GM18951 (cell line): ENCODE results near the gene MEGF9.

ENCODE experiments used
- POLR2A ChIP-seq: IDR thresholded peaks from 4 replicates; pipeline ENCODE4 v1.6.1; 2011; ENCODE audit warnings: mild to moderate bottlenecking; ENCODE audit not compliant: insufficient read length, insufficient read depth; ENCODE audit errors: extremely low read depth
- in situ Hi-C: fragments of 300-500 bp; cut with MboI; formaldehyde crosslinking; loops from one replicate; pipeline ENCODE4 v1.12.0; 2022; ENCODE audit warnings: low sequenced_read_pairs, mixed read lengths, inconsistent platforms; ENCODE audit not compliant: unreplicated experiment

Gene MEGF9

DNA sequence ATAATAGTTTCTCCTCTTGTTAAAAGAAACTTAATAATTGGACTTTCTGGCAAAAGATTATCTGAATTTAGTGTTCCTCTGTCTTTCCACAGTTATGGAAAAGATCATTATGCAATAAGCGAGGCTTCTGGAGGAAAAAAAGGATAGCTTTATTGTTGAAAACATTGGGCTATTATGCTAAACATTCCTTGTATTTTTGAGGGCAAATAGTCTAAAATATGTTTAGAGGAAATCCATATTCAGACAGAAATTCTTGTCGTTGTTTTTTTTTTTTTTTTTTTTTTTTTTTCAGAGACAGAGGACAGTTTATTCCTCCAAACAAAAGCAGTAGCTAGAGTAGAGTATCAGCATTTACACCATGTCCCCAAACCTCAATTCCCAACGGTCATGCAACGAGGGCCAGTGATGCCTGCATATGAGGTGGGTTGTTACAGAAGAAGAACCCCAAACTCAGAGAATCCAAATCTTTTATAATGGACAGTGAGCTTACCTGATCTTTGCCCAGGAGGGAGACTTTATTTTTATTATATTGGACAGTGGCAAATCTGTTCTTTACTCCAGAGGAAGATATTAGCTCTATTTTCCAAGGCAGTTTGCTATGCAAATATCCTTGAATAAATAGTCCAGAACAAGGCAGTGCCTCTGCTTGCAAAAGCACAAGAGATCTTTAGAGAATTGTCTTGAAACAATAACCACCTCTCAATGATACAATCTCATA, 85.9 kb downstream of the MEGF9 start:
- in situ Hi-C loops, result no loop called here
- TF ChIP-seq POLR2A, result no peak

GRCh38 chr9:120627073-120627472, 87.2 kb downstream of the MEGF9 start:
- in situ Hi-C loops, result no loop called here
- TF ChIP-seq POLR2A, result no peak

DNA sequence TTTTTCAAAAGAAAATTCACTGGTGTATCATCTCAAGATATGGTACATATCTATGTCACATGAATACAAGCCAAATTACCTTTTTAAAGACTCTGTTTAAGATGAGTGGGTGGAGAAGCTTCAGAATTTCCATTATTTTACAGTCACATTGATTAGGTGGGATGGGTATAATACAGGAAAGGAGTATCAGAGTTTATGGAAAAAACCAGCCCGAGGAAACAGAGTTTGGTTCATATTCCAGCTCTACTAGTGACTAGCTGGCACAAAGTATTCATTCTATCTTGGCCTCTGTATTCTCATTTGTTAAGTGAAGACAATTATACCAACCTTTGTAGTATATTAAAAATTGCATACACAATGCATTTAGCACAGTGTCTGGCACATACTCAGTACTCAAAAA, 87.8 kb downstream of the MEGF9 start:
- in situ Hi-C loops, result no loop called here

DNA sequence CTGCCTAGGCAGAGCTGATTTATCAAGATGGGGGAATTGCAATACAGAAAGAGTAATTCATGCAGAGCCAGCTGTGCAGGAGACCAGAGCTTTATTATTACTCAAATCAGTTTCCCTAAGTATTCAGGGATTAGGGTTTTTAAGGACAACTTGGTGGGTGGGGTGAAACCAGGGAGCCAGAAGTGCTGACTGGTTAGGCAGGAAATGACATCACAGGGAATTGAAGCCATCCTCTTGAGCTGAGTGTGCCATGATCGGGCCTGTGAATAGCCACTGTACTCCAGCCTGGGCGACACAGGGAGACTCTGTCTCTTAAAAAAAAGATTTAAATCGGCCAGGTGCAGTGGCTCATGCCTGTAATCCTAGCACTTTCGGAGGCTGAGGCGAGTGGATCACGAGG, 89.0 kb downstream of the MEGF9 start:
- in situ Hi-C loops, result no loop called here
- no peak for TF ChIP-seq POLR2A

More for the DNA sequence above, 87.8 kb downstream of the MEGF9 start:
- no peak for TF ChIP-seq POLR2A

- in situ Hi-C loops, result no loop called here
- no peak for TF ChIP-seq POLR2A
Observed at GRCh38 chr9:120622790-120623189, 91.5 kb downstream of the MEGF9 start.

DNA sequence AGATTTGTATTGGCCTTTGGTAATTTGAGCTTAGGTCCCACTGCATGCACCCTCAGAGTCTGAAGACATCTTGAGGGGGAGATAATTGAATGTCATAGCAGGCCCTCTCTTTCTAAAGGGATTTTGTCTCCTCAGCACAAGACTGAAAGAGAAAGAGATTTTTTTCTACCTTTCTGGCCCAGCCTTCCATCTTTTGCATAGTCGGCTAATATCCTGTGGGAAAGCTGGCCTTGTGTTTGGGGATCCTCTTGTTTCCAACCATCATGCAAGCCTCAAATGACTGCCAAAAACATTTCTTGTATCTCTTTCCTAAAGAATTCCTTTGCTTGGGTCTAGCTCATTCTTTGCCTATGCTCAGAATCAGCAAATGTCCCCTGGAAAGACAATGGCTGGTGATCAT, 92.3 kb downstream of the MEGF9 start:
- no peak for TF ChIP-seq POLR2A
- in situ Hi-C loops, result no loop called here

DNA sequence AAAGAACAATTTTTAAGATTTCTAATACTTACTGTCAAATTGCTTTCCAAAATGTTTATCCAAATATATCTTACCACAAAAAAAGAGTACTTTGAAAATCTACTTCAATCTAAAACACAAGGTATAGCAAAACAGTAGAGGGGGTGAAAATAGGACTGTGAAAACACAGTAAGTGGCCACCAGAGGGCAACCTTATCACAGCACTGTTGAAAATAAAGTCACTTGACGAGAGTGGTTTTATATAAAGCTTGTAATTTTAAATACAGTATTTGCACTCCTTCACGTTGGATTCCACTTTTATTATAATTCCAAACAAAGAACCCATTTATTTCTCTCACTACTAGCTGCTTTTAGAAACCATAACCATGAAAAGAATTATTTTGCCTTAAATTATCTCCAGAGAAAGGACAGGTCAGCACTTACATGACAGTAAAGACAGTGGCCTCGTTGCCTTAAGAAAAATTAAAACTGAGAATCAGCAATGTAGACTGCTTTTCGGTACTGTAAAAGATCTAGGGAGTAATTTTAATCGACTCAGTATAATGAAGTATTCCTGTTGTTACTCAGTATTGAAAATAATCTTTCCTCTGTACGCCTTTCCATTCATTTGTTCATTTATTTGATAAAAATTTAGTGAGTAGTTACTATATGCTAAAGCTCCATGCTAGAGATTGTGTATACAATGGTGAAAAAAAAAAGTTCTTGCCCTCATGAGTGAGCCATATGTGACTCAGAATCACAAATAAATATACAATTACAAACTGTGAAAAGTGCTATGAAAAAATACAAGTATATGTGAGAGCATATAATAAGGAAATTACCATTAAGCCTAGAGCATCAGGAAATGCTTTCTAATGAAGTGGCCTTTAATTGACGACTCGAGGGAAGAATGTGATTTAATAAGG, 94.3 kb downstream of the MEGF9 start:
- TF ChIP-seq POLR2A, result no peak
- in situ Hi-C loops, result no loop called here

DNA sequence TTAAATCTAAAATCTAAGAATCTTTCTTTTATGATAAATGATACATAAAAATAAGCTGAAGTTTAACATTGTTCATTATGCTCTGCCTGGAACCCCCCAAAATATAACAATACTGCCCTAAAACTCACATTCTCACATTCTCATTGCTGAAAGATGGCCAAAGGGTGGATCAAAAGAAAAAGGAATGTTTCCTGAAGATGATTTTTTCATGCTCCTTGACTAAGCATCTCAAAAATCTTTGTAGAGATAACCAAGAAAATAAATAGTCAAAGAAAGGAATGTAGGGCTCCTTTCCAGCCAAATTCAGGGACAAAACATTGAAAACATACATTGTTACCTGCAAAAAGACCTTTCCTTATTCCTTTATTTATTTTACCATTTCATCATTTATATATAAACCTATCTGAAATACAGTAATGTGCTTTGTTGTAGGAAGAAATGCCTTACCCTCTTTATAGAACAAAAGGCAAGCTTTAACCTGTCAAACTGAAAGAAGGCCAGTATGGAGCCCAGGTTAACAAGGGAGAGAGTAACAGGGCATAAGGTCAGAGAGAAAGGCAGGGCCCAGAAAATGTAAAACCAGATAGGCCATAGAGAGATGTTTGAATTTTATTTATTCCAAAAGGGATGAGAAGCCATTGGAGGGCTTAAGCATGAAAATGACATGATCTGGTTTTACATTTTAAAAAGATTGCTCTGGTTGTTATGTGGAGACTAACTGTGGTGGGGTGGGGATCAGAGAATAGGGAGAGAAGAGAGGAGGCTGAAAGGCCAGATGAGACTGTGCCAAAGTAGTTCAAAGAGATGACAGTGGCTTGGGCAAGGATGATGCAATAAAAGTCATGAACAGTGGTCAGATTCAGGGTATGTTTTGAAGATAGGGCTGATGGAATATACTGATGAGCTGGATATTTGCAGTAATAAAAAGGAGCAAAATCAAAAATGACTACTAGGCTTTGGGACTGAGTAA, 97.0 kb downstream of the MEGF9 start:
- in situ Hi-C loops, result no loop called here
- TF ChIP-seq POLR2A, result no peak

DNA sequence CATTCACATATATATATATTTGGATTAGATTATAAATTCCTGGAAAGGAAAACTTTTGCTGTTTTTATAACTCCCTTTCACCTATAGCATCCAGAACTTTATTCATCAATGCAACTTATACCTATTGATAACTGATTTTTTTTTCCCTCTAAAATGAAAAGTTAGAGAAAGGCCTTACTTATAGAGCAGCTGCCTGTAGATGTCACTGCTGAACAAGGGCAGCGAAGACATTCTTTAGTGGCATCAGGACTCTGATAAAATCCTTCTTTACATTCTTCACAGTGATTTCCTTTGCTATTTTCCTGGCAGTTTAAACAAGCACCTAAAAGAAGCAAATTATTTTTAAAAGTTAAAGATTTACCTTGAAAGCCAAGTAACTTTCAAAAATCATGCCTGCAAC, 102.1 kb downstream of the MEGF9 start:
- TF ChIP-seq POLR2A, result no peak

DNA sequence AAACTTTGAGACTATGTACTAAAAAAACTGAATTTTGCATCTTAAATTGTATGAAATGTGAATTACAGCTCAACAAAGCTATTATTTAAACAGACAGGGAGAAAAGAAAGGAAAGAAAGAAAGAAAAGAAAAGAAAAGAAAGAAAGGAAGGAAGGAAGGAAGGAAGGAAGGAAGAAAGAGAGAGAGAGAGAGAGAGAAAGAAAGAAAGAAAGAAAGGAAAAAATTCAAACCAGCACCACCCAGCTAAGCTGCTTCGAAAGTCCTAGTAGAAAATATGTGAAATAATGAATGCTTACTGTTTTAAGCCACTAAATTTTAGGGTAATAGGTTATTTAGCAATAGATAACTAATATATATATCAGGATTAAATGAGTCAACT, 102.6 kb downstream of the MEGF9 start:
- no peak for TF ChIP-seq POLR2A
- in situ Hi-C loops, result no loop called here

More for the DNA sequence above, 102.1 kb downstream of the MEGF9 start:
- in situ Hi-C loops, result no loop called here

DNA sequence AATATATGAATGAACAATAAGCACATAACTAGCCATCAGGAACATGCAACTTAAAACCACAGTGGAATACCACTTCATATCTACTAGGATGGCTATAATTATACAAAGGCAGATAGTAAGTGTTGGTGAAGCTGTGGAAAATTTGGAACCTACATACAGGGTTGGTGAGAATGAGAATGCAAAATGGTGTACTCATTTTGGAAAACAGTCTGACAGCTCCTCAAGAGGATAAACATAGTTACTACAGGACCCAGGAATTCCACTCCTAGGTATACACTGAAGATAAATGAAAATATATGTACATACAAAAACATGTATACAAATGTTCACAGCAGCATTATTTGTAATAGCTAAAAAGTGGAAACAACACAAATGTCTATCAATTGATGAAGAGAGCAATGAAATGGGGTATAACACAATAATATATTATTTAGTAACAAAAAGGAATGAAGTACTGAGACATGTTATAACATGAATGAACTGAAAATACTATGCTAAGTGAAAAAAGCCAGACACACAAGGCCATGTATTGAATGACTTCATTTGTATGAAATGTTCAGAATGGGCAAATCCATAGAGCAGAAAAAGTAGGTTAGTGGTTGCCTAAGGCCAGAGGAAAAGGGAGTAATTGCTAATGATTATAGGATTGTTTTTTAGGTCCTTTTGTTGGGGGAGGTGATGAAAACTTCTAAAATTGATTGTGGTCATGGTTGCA, 103.1 kb downstream of the MEGF9 start:
- no peak for TF ChIP-seq POLR2A
- in situ Hi-C loops, result no loop called here

GRCh38 chr9:120609636-120610035, 104.6 kb downstream of the MEGF9 start:
- TF ChIP-seq POLR2A, result no peak
- in situ Hi-C loops, result no loop called here
